Mesenchymal stem cell (in vitro differentiated cells and primary cell): ENCODE data around the gene CRYGA.

ENCODE experiments used
- DNase-seq: peaks from one replicate; pipeline ENCODE4 v3.0.0-alpha.2; 2013
- H2AFZ ChIP-seq: one replicate; pipeline ENCODE4 v1.6.1; 2013; ENCODE audit warnings: low read depth, mild to moderate bottlenecking, control low read depth, inconsistent platforms, low read length, moderate library complexity
- H2AK5ac ChIP-seq: 2 replicates; pipeline ENCODE4 v1.6.1; 2013; ENCODE audit warnings: low read length, moderate library complexity, mild to moderate bottlenecking, inconsistent platforms; ENCODE audit not compliant: severe bottlenecking
- H2BK120ac ChIP-seq: one replicate; pipeline ENCODE4 v1.6.1; 2013; ENCODE audit warnings: low read depth, mild to moderate bottlenecking, inconsistent platforms, low read length, moderate library complexity
- H2BK12ac ChIP-seq, 2 experiments: one replicate each; pipeline ENCODE4 v1.6.1; 2013; ENCODE audit warnings: inconsistent platforms in 2 of 2, low read length in 2 of 2, mild to moderate bottlenecking in 2 of 2, moderate library complexity in 2 of 2, control low read depth in 1 of 2
- H2BK15ac ChIP-seq: one replicate; pipeline ENCODE4 v1.6.1; 2013; ENCODE audit warnings: mild to moderate bottlenecking, low read depth, inconsistent platforms; ENCODE audit not compliant: poor library complexity, severe bottlenecking
- H2BK5ac ChIP-seq: 2 replicates; pipeline ENCODE4 v1.6.1; 2013; ENCODE audit warnings: low read depth, mild to moderate bottlenecking, low read length, control low read depth, inconsistent platforms; ENCODE audit not compliant: poor library complexity, severe bottlenecking
- H3K14ac ChIP-seq, 2 experiments: one replicate each; pipeline ENCODE4 v1.6.1; 2013; ENCODE audit warnings: inconsistent platforms in 2 of 2, low read length in 2 of 2, control low read depth in 1 of 2, mild to moderate bottlenecking in 1 of 2, moderate library complexity in 1 of 2
- H3K18ac ChIP-seq, 2 experiments: one replicate each; pipeline ENCODE4 v1.6.1; 2013; ENCODE audit warnings: inconsistent platforms in 2 of 2, low read length in 2 of 2, control low read depth in 1 of 2, low read depth in 1 of 2, mild to moderate bottlenecking in 1 of 2
- H3K23ac ChIP-seq, 2 experiments: one replicate each; pipeline ENCODE4 v1.6.1; 2013; ENCODE audit warnings: inconsistent platforms in 2 of 2, low read length in 2 of 2, mild to moderate bottlenecking in 2 of 2, moderate library complexity in 2 of 2, control low read depth in 1 of 2
- H3K27ac ChIP-seq: 2 replicates; pipeline ENCODE4 v1.5.1; 2013; ENCODE audit warnings: mild to moderate bottlenecking, moderate library complexity, low read length, control low read depth, inconsistent platforms; ENCODE audit not compliant: poor library complexity, severe bottlenecking
- H3K27me3 ChIP-seq, 2 experiments: 2 replicates each; pipeline versions ENCODE4 v1.6.1 to v1.7.0; 2013; ENCODE audit warnings: low read length in 2 of 2, mild to moderate bottlenecking in 2 of 2, moderate library complexity in 2 of 2, control low read depth in 1 of 2, inconsistent platforms in 1 of 2; ENCODE audit not compliant: control insufficient read depth in 1 of 2, insufficient read depth in 1 of 2
- H3K36me3 ChIP-seq, 2 experiments: 2 replicates each; pipeline versions ENCODE4 v1.6.1 to v1.7.0; 2013; ENCODE audit warnings: low read length in 2 of 2, control low read depth in 1 of 2, inconsistent platforms in 1 of 2, low read depth in 1 of 2, mild to moderate bottlenecking in 1 of 2; ENCODE audit not compliant: insufficient read depth in 2 of 2, control insufficient read depth in 1 of 2
- H3K4ac ChIP-seq, 2 experiments: one replicate each; pipeline ENCODE4 v1.6.1; 2013; ENCODE audit warnings: inconsistent platforms in 2 of 2, low read length in 2 of 2, mild to moderate bottlenecking in 2 of 2, moderate library complexity in 2 of 2, control low read depth in 1 of 2, low read depth in 1 of 2
- H3K4me1 ChIP-seq: 2 replicates; pipeline ENCODE4 v1.6.1; 2013; ENCODE audit warnings: low read depth, low read length, control low read depth; ENCODE audit not compliant: control insufficient read depth, insufficient read depth
- H3K4me2 ChIP-seq: 2 replicates; pipeline ENCODE4 v1.6.1; 2013; ENCODE audit warnings: low read length, mild to moderate bottlenecking, inconsistent platforms; ENCODE audit not compliant: poor library complexity, severe bottlenecking
- H3K4me3 ChIP-seq, 2 experiments: 2 replicates each; pipeline versions ENCODE4 v1.5.1 to v1.7.0; 2013; ENCODE audit warnings: low read length in 2 of 2, mild to moderate bottlenecking in 2 of 2, control low read depth in 1 of 2, low read depth in 1 of 2; ENCODE audit not compliant: insufficient read depth in 1 of 2
- H3K79me1 ChIP-seq: replicated peaks from 2 replicates; pipeline ENCODE4 v1.6.1; 2013; ENCODE audit warnings: mild to moderate bottlenecking, control low read depth, low read length, inconsistent platforms; ENCODE audit not compliant: poor library complexity, severe bottlenecking
- H3K9ac ChIP-seq: 2 replicates; pipeline ENCODE4 v1.7.0; 2013; ENCODE audit warnings: mild to moderate bottlenecking, low read length, moderate library complexity
- H3K9me3 ChIP-seq: 2 replicates; pipeline ENCODE4 v1.7.0; 2013; ENCODE audit warnings: mild to moderate bottlenecking, low read length; ENCODE audit not compliant: control insufficient read depth
- H4K8ac ChIP-seq: one replicate; pipeline ENCODE4 v1.6.1; 2013; ENCODE audit warnings: inconsistent platforms, mild to moderate bottlenecking, low read length, moderate library complexity
- H4K91ac ChIP-seq: one replicate; pipeline ENCODE4 v1.6.1; 2013; ENCODE audit warnings: mild to moderate bottlenecking, low read length, inconsistent platforms
- WGBS: methylation state at CpG from one replicate; pipeline ENCODE4 v1.1.7; 2013; ENCODE audit warnings: mixed read lengths; 5-methylcytosine and 5-hydroxymethylcytosine counted together

Gene CRYGA

DNA sequence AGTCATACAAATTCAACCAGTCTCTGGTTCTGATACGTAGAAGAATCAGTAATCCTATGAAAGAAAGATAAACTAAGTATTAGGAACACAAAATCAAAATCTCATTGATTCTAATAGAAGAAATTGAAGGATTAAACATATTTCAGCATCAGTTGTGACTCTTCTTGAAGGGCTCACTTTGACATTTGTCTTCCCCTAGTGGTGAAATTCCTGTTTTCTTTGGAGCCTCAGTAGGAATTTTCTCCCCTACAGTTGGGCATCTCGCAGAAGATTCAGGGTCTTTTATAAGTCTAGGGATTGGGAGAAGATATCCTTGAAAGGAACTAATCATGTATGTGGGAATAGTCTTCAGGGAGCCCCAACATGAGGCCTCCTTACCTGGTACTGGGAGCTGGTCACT, 14.6 kb downstream of the CRYGA start:
- Histone ChIP-seq H2AK5ac (no peak overlapping the region), H3K9ac (no peak overlapping the region), H3K36me3 (no peaks in the 10 kb centered on the region), H4K91ac (no peak overlapping the region), H3K4me1 (no peaks in the 10 kb centered on the region), H3K27me3 (peaks cover 3 to 4% of the 10 kb centered on the region in 2 experiments), H2BK12ac (no peak overlapping the region), H3K18ac (no peak overlapping the region), H3K9me3 (no peaks in the 10 kb centered on the region), H2BK5ac (no peak overlapping the region), H4K8ac (no peak overlapping the region), H2AFZ (no peak overlapping the region), H3K79me1 (no peaks in the 10 kb centered on the region), H3K4ac (no peak overlapping the region), H3K23ac (no peak overlapping the region), H2BK15ac (no peak overlapping the region), H3K4me2 (no peak overlapping the region), H3K27ac (no peak overlapping the region), H2BK120ac (no peak overlapping the region), H3K14ac (no peak overlapping the region), H3K4me3 (no peak overlapping the region)
- WGBS, result 64% methylated on average over 1 of the region's 2 CpGs
- DNase-seq, result no peak

DNA sequence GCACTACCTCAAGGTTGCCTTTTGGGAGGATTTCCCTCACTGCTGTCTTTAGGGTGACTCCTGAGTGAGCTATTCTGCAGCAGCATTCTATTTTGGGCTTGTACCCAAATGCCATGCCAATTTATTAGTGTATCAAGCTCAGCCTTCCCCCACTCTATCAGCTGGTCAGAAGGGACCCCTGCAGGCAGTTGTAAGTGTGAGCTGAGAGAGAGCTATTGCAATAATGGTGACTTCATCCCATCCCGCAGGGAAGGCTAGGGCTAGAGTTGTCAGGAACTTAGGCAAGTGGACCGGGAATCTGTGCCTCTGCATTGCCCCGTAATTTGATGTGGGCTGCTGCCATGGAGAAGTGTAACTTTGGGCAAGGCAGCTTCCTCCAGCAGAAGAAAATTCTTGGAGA, 15.6 kb downstream of the CRYGA start:
- H3K4me1 ChIP-seq, result no peaks in the 10 kb centered on the region
- H2BK12ac ChIP-seq, result no peak overlapping the region
- no peak overlapping the region for H2AFZ ChIP-seq
- no peak overlapping the region for H3K23ac ChIP-seq
- WGBS, result 77% methylated on average over 3 of the region's 3 CpGs
- H3K4ac ChIP-seq, result no peak overlapping the region
- no peak overlapping the region for H2AK5ac ChIP-seq
- no peaks in the 10 kb centered on the region for H3K79me1 ChIP-seq
- no peak overlapping the region for H2BK5ac ChIP-seq
- H2BK120ac ChIP-seq, result no peak overlapping the region
- H3K4me2 ChIP-seq, result no peak overlapping the region
- H3K9me3 ChIP-seq, result no peaks in the 10 kb centered on the region
- no peak for DNase-seq
- H3K36me3 ChIP-seq, result no peaks in the 10 kb centered on the region
- no peak overlapping the region for H3K18ac ChIP-seq
- H2BK15ac ChIP-seq, result no peak overlapping the region
- H4K8ac ChIP-seq, result no peak overlapping the region
- H3K14ac ChIP-seq, result no peak overlapping the region
- no peak overlapping the region for H3K4me3 ChIP-seq
- H3K27ac ChIP-seq, result no peak overlapping the region
- no peak overlapping the region for H4K91ac ChIP-seq
- H3K9ac ChIP-seq, result no peak overlapping the region
- peaks cover 3 to 4% of the 10 kb centered on the region in 2 experiments for H3K27me3 ChIP-seq

DNA sequence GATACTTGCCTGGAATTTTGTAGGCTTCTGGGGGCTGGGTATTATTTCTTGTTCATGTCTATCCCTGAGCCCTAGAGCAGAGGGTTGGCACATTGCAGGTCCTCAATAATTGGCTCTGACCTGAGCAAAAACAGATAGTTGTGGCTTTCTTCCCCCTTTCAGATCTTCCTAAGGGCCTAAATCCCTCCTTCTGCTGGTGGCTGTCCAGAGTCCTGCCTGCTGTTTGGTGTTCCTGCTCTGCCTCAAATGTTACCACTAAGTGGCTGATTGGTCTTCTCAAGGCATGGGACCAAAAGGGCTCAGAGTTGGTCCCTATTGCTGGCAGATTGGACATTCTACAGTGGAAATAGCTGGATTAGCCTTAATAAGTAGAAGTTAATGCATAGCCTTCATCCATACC, 16.4 kb downstream of the CRYGA start:
- H3K23ac ChIP-seq, result no peak overlapping the region
- H3K9ac ChIP-seq, result no peak overlapping the region
- no peaks in the 10 kb centered on the region for H3K36me3 ChIP-seq
- H2BK5ac ChIP-seq, result no peak overlapping the region
- H3K14ac ChIP-seq, result no peak overlapping the region
- peaks cover 3 to 4% of the 10 kb centered on the region in 2 experiments for H3K27me3 ChIP-seq
- H3K4me3 ChIP-seq, result no peak overlapping the region
- H4K8ac ChIP-seq, result no peak overlapping the region
- no peak overlapping the region for H3K27ac ChIP-seq
- no peak overlapping the region for H3K18ac ChIP-seq
- no peak overlapping the region for H2AFZ ChIP-seq
- H2BK15ac ChIP-seq, result no peak overlapping the region
- no peak overlapping the region for H4K91ac ChIP-seq
- no peaks in the 10 kb centered on the region for H3K4me1 ChIP-seq
- H3K4me2 ChIP-seq, result no peak overlapping the region
- no peak overlapping the region for H2AK5ac ChIP-seq
- no peak overlapping the region for H2BK12ac ChIP-seq
- DNase-seq, result no peak
- no peaks in the 10 kb centered on the region for H3K79me1 ChIP-seq
- no peak overlapping the region for H2BK120ac ChIP-seq
- no peaks in the 10 kb centered on the region for H3K9me3 ChIP-seq
- no peak overlapping the region for H3K4ac ChIP-seq

DNA sequence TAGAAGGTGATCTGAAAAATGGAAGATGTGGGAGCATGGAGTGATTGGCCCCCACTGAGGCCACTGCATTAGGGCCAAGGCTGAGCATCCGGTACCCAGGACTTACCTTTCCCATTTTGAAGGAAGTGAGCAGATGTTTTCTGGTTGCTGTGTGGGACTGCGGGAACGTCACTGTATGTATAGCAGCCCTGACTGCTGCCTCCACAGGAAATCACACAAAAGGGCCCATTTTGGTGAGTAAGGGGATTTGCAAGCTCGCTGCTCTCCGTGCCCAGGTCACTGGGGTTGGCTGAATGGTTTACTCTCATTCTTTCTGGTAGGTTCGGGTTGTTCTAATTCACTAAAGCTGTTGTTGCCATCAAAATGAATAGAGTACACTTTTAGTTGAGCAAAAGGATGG, 17.4 kb downstream of the CRYGA start, which contains the start of gene CRYGB:
TSS of gene CRYGB (minus strand) at position 153 of the 400 bp plus-strand sequence. CDS start at position 115, 38 bp downstream.
- Histone ChIP-seq H3K4me2 (no peak within 1 kb of the TSS), H3K4ac (no peak within 1 kb of the TSS), H2AK5ac (no peak within 1 kb of the TSS), H3K9ac (no peak within 1 kb of the TSS), H3K27ac (no peak within 1 kb of the TSS), H3K23ac (no peak within 1 kb of the TSS), H3K14ac (no peak within 1 kb of the TSS), H3K4me3 (no peak within 1 kb of the TSS), H3K9me3 (no peaks in the 10 kb centered on the region), H2AFZ (no peak within 1 kb of the TSS), H2BK5ac (no peak within 1 kb of the TSS), H2BK120ac (no peak within 1 kb of the TSS), H4K8ac (no peak within 1 kb of the TSS), H3K36me3 (no peaks in the 10 kb centered on the region), H3K27me3 (peaks cover 3 to 4% of the 10 kb centered on the region in 2 experiments), H3K4me1 (no peaks in the 10 kb centered on the region), H3K18ac (no peak within 1 kb of the TSS), H2BK15ac (no peak within 1 kb of the TSS), H4K91ac (no peak within 1 kb of the TSS), H3K79me1 (no peaks in the 10 kb centered on the region), H2BK12ac (no peak within 1 kb of the TSS)
- 62% methylated on average over 6 of the region's 6 CpGs for WGBS
- DNase-seq, result no peak
